Measurements from ENCODE around the gene IGF2BP3. TPM values are rescaled to one million over a fixed set of nuclear protein-coding genes. Genes with fewer than 3 reads are reported as not detected.

The IGF2BP3 gene
- total RNA-seq, 1 donor from 2014 or later = 107 TPM

- Mint-ChIP-seq H3K4me3 (no peak overlapping the region), H3K4me1 (ENCODE audit: unreplicated experiment) (peaks cover 13% of the 10 kb centered on the region), H3K36me3 (peaks cover 56% of the 10 kb centered on the region), H3K27ac (no peak overlapping the region), H3K9me3 (no peaks in the 10 kb centered on the region), H3K27me3 (no peaks in the 10 kb centered on the region)
- no peak for TF ChIP-seq CTCF (conservative IDR thresholded peaks at IDR 0.05)
- no peak for DNase-seq (ENCODE audit: extremely low spot score, unreplicated experiment)
Observed at GRCh38 chr7:23343102-23343501, 127.2 kb downstream of the IGF2BP3 start.

- Mint-ChIP-seq H3K4me3 (no peak overlapping the region), H3K27me3 (no peaks in the 10 kb centered on the region), H3K27ac (no peak overlapping the region), H3K36me3 (peaks cover 58% of the 10 kb centered on the region), H3K9me3 (no peaks in the 10 kb centered on the region), H3K4me1 (ENCODE audit: unreplicated experiment) (peaks cover 5% of the 10 kb centered on the region)
- DNase-seq (ENCODE audit: extremely low spot score, unreplicated experiment) = no peak
- no peak for TF ChIP-seq CTCF (conservative IDR thresholded peaks at IDR 0.05)
Observed at GRCh38 chr7:23341846-23342598, 128.3 kb downstream of the IGF2BP3 start.

- Mint-ChIP-seq H3K27me3 (no peaks in the 10 kb centered on the region), H3K4me1 (ENCODE audit: unreplicated experiment) (peaks cover 10% of the 10 kb centered on the region), H3K4me3 (no peak overlapping the region), H3K27ac (no peak overlapping the region), H3K9me3 (no peaks in the 10 kb centered on the region), H3K36me3 (peaks cover 51% of the 10 kb centered on the region)
- TF ChIP-seq CTCF (conservative IDR thresholded peaks at IDR 0.05) = no peak
- DNase-seq (ENCODE audit: extremely low spot score, unreplicated experiment) = no peak
Observed at GRCh38 chr7:23338863-23339262, 131.4 kb downstream of the IGF2BP3 start.

GRCh38 chr7:23338439-23338838 is 131.9 kb downstream of the IGF2BP3 start:
- DNase-seq (ENCODE audit: extremely low spot score, unreplicated experiment) = no peak
- TF ChIP-seq CTCF (conservative IDR thresholded peaks at IDR 0.05) = no peak
- H3K4me3 Mint-ChIP-seq = no peak overlapping the region
- peaks cover 49% of the 10 kb centered on the region for H3K36me3 Mint-ChIP-seq
- peaks cover 12% of the 10 kb centered on the region for H3K4me1 Mint-ChIP-seq (ENCODE audit: unreplicated experiment)
- H3K9me3 Mint-ChIP-seq = no peaks in the 10 kb centered on the region
- no peaks in the 10 kb centered on the region for H3K27me3 Mint-ChIP-seq
- H3K27ac Mint-ChIP-seq = no peak overlapping the region

- DNase-seq (ENCODE audit: extremely low spot score, unreplicated experiment) = no peak
- Mint-ChIP-seq H3K36me3 (peaks cover 54% of the 10 kb centered on the region), H3K4me1 (ENCODE audit: unreplicated experiment) (peaks cover 15% of the 10 kb centered on the region), H3K27me3 (no peaks in the 10 kb centered on the region), H3K4me3 (no peak overlapping the region), H3K27ac (no peak overlapping the region), H3K9me3 (no peaks in the 10 kb centered on the region)
- no peak for TF ChIP-seq CTCF (conservative IDR thresholded peaks at IDR 0.05)
Observed at GRCh38 chr7:23337374-23337773, 132.9 kb downstream of the IGF2BP3 start.
